GM12878 (cell line): ENCODE results near the gene SLC49A4. TPM values are rescaled to one million over a fixed set of nuclear protein-coding genes. Genes with fewer than 3 reads are reported as not detected.

Experiments used
- ATAC-seq: fragments of 200-7000 bp; cut with Tn5 transposase; 3 replicates; pipeline ENCODE4 v1.9.1; 2020; ENCODE audit warnings: mild to moderate bottlenecking, moderate library complexity
- BruUV-seq: library from RNA; stranded (reverse); fragments of 400-500 nt; replicated peaks from 2 replicates; lab custom pipeline; 2021; lab: Mats Ljungman, UMichigan
- CTCF ChIA-PET: fragments of 300-600 bp; sonication (Branson Sonifier 250); formaldehyde crosslinking; extraction: SDS; loops from one replicate; lab custom pipeline; 2021; ENCODE audit warnings: inconsistent platforms; lab: Yijun Ruan, JAX
- POLR2A ChIA-PET: fragments of 350-600 bp; formaldehyde crosslinking; extraction: SDS; loops from one replicate; lab custom pipeline; 2021; ENCODE audit warnings: inconsistent platforms; lab: Charles Lee
- RAD21 ChIA-PET: fragments of 300-600 bp; sonication (Branson Sonifier 250); formaldehyde crosslinking; loops from one replicate; lab custom pipeline; 2023; ENCODE audit warnings: antibody characterized with exemption; ENCODE audit not compliant: unreplicated experiment; lab: Charles Lee
- SMC1A ChIA-PET: fragments of 300-600 bp; sonication (Branson Sonifier 250); formaldehyde crosslinking; loops from one replicate; lab custom pipeline; 2023; ENCODE audit not compliant: unreplicated experiment, uncharacterized antibody; lab: Charles Lee
- DNase-seq: peaks from one replicate; pipeline ENCODE4 v3.0.0-alpha.2; 2011; ENCODE audit warnings: low read depth, low spot score
- FAIRE-seq: peaks from 3 replicates; lab custom pipeline; 2011; peaks lifted over from hg19 to GRCh38; lab: Jason Lieb, UNC
- H2AFZ ChIP-seq: 2 replicates; pipeline ENCODE4 v1.6.0; 2011; ENCODE audit warnings: low read depth, low read length, control low read depth; ENCODE audit not compliant: control insufficient read depth
- H3K27ac ChIP-seq: 2 replicates; pipeline ENCODE4 v1.5.1; 2011; ENCODE audit warnings: control low read depth; ENCODE audit not compliant: control insufficient read depth, insufficient read depth
- H3K27me3 ChIP-seq, 2 experiments: replicated peaks in 1 of 2; 2 replicates each; pipeline versions ENCODE4 v1.6.0 to v1.6.1; 2011; ENCODE audit warnings: low read length in 1 of 2; ENCODE audit not compliant: control insufficient read depth in 2 of 2, insufficient read depth in 2 of 2
- H3K36me3 ChIP-seq, 2 experiments: 2 replicates each; pipeline ENCODE4 v1.5.1; 2011; ENCODE audit warnings: low read length in 1 of 2; ENCODE audit not compliant: control insufficient read depth in 2 of 2, insufficient read depth in 2 of 2
- H3K4me1 ChIP-seq: 2 replicates; pipeline ENCODE4 v1.6.1; 2011; ENCODE audit warnings: mild to moderate bottlenecking, low read length, moderate library complexity, mixed read lengths; ENCODE audit not compliant: control insufficient read depth, insufficient read depth
- H3K4me2 ChIP-seq: 2 replicates; pipeline ENCODE4 v1.6.0; 2011; ENCODE audit warnings: control low read depth; ENCODE audit not compliant: control insufficient read depth, insufficient read depth
- H3K4me3 ChIP-seq: fragments of 200-600 bp; sonication (generic); 2 replicates; pipeline ENCODE4 v1.5.1; 2016
- H3K79me2 ChIP-seq: 2 replicates; pipeline ENCODE4 v1.6.0; 2011; ENCODE audit warnings: low read length; ENCODE audit not compliant: control insufficient read depth, insufficient read depth
- H3K9ac ChIP-seq: 2 replicates; pipeline ENCODE4 v1.8.0; 2011; ENCODE audit warnings: low read length, control low read depth, mixed read lengths; ENCODE audit not compliant: control insufficient read depth, insufficient read depth
- H3K9me3 ChIP-seq: replicated peaks from 3 replicates; pipeline ENCODE4 v1.5.1; 2011; ENCODE audit warnings: mild to moderate bottlenecking, low read length; ENCODE audit not compliant: control insufficient read depth, insufficient read depth
- H4K20me1 ChIP-seq: 2 replicates; pipeline ENCODE4 v1.6.0; 2011; ENCODE audit not compliant: control insufficient read depth, insufficient read depth
- CBFB ChIP-seq: IDR thresholded peaks from 2 replicates; pipeline ENCODE4 v1.6.1; 2016; ENCODE audit warnings: antibody characterized with exemption, low read depth
- CBX3 ChIP-seq: fragments of 200-600 bp; sonication (generic); IDR thresholded peaks from 2 replicates; pipeline ENCODE4 v1.6.1; 2016; ENCODE audit warnings: low read depth, borderline replicate concordance
- CBX5 ChIP-seq: sonication (generic); IDR thresholded peaks from 2 replicates; pipeline ENCODE4 v1.6.1; 2016; ENCODE audit warnings: low read depth, moderate library complexity, mild to moderate bottlenecking, inconsistent platforms
- HDGF ChIP-seq: fragments of 450-650 bp; IDR thresholded peaks from 2 replicates; pipeline ENCODE4 v1.6.1; 2016; ENCODE audit warnings: antibody characterized with exemption
- IKZF1 ChIP-seq: fragments of 450-650 bp; conservative IDR thresholded peaks from 2 replicates; pipeline ENCODE4 v1.6.1; 2017; ENCODE audit warnings: antibody characterized with exemption, mild to moderate bottlenecking
- MEF2B ChIP-seq: fragments of 450-650 bp; IDR thresholded peaks from 2 replicates; pipeline ENCODE4 v1.6.1; 2018; ENCODE audit warnings: mild to moderate bottlenecking, moderate library complexity; ENCODE audit not compliant: partially characterized antibody, poor library complexity, severe bottlenecking
- PAX5 ChIP-seq: IDR thresholded peaks from 2 replicates; pipeline ENCODE4 v1.6.1; 2011; ENCODE audit warnings: low read depth, low read length, borderline replicate concordance
- POLR2A ChIP-seq: IDR thresholded peaks from 2 replicates; pipeline ENCODE4 v1.6.1; 2011; ENCODE audit warnings: low read depth, mild to moderate bottlenecking, low read length
- POLR2AphosphoS2 ChIP-seq: IDR thresholded peaks from 2 replicates; pipeline ENCODE4 v1.6.1; 2011; ENCODE audit warnings: low read depth, mild to moderate bottlenecking, low read length, improper control_type of control experiment, moderate library complexity
- POLR2AphosphoS5 ChIP-seq: IDR thresholded peaks from 2 replicates; pipeline ENCODE4 v1.6.1; 2011; ENCODE audit warnings: mild to moderate bottlenecking, low read length, inconsistent platforms
- RAD51 ChIP-seq: fragments of 450-650 bp; IDR thresholded peaks from 2 replicates; pipeline ENCODE4 v1.6.1; 2016; ENCODE audit warnings: moderate library complexity, mild to moderate bottlenecking, inconsistent platforms
- RCOR1 ChIP-seq: conservative IDR thresholded peaks from 2 replicates; pipeline ENCODE4 v1.6.1; 2012; ENCODE audit warnings: low read depth, low read length, improper control_type of control experiment
- SRF ChIP-seq, 2 experiments: IDR thresholded peaks; 2 replicates each; pipeline ENCODE4 v1.6.1; 2011; ENCODE audit warnings: low read depth in 2 of 2, low read length in 2 of 2, mild to moderate bottlenecking in 1 of 2, moderate library complexity in 1 of 2
- SUZ12 ChIP-seq: fragments of 200-600 bp; sonication (generic); IDR thresholded peaks from one replicate; pipeline ENCODE4 v1.6.1; 2018; ENCODE audit warnings: antibody characterized with exemption, mild to moderate bottlenecking; ENCODE audit not compliant: unreplicated experiment
- TARDBP ChIP-seq: IDR thresholded peaks from 2 replicates; pipeline ENCODE4 v1.6.1; 2016; ENCODE audit warnings: borderline replicate concordance
- YBX1 ChIP-seq: fragments of 450-650 bp; IDR thresholded peaks from 2 replicates; pipeline ENCODE4 v1.6.1; 2016; ENCODE audit warnings: antibody characterized with exemption
- ZBED1 ChIP-seq: IDR thresholded peaks from 2 replicates; pipeline ENCODE4 v1.6.1; 2016; ENCODE audit warnings: borderline replicate concordance
- ZNF622 ChIP-seq: fragments of 450-650 bp; IDR thresholded peaks from 2 replicates; pipeline ENCODE4 v1.6.1; 2017; ENCODE audit warnings: mild to moderate bottlenecking, inconsistent platforms
- whole genome bisulfite sequencing: methylation state at CpG from one replicate; pipeline ENCODE4 v1.1.6; 2016; ENCODE audit warnings: low lambda C conversion rate; ENCODE audit not compliant: insufficient replicate concordance, insufficient coverage; ENCODE audit errors: missing lambda C conversion rate; 5-methylcytosine and 5-hydroxymethylcytosine counted together
- in situ Hi-C: fragments of 300-500 bp; cut with MboI; formaldehyde crosslinking; loops from 9 replicates; pipeline ENCODE4 v1.14.3; 2018; ENCODE audit warnings: mixed read lengths
- intact Hi-C: fragments of 100-400 bp; cut with micrococcal nuclease; formaldehyde crosslinking; loops from one replicate; pipeline ENCODE4 v1.14.2; 2022; ENCODE audit not compliant: unreplicated experiment
- polyA plus RNA-seq, 11 experiments: library from polyadenylated mRNA; depleted of rRNA in 4 of 11; unstranded in 6 of 11; stranded (reverse) in 5 of 11; fragments of >200 nt; fragmentation: Nextera tagmentation in 4 of 11; fragmentation: Illumina TruSeq in 1 of 11; extraction: Ambion mirVana in 4 of 11; extraction: Trizol in 1 of 11; gene quantifications; 1 replicate in 1 of 11; 2 replicates in 10 of 11; pipeline versions ENCODE4 v1.2.1 to v1.2.3, GENCODE V29; 2011 to 2016; ENCODE audit warnings: inconsistent platforms in 2 of 11, missing spikeins in 2 of 11, low read depth in 1 of 11
- total RNA-seq, 4 experiments: library from RNA; depleted of rRNA in 3 of 4; stranded (reverse); fragments of >200 nt in 3 of 4; fragmentation: Illumina TruSeq in 1 of 4; extraction: Trizol in 1 of 4; gene quantifications; 2 replicates each; pipeline versions ENCODE4 v1.2.1 to v1.2.3, GENCODE V29; 2013 to 2021

The SLC49A4 gene
- total and polyA plus RNA-seq, 10 of the 15 experiments (the other 5 are each of a cell fraction or from before 2014, with no cell fraction given) = 0.48 to 2.2 (median 1.4) TPM

GRCh38 chr3:122766430-122766829, 28.4 kb upstream of the SLC49A4 start (continued):
- TF ChIP-seq CBFB (no peak), HDGF (no peak), SUZ12 (no peak), POLR2AphosphoS5 (no peak), TARDBP (no peak), POLR2AphosphoS2 (no peak), CBX3 (no peak), ZNF622 (no peak), CBX5 (no peak)
- TF ChIP-seq, all 136 proteins: peak for 0

- H3K36me3 ChIP-seq = no peaks in the 10 kb centered on the region
- H3K27me3 ChIP-seq = no peaks in the 10 kb centered on the region
- TF ChIP-seq MEF2B (no peak), SRF (IDR thresholded peaks at IDR 0.05; ENCODE audit: low read depth in 2 of 2, low read length in 2 of 2) (no peak), RCOR1 (no peak), YBX1 (no peak), IKZF1 (no peak), HDGF (no peak), ZBED1 (no peak), PAX5 (no peak), RAD51 (no peak), POLR2A (no peak)
- POLR2A ChIA-PET = no interaction called here
- in situ Hi-C loops (no loop called here), intact Hi-C loops (no loop called here)
- RAD21 ChIA-PET = interaction anchor here (0.6 kb wide), 1 partner anchor 50 kb away, joined by 3 read pairs; no protein-coding TSS in a partner anchor
- H3K4me2 ChIP-seq = no peak overlapping the region
- H3K27ac ChIP-seq = no peak overlapping the region
- SMC1A ChIA-PET = no interaction called here
- no peak for FAIRE-seq
- H3K9ac ChIP-seq = no peak overlapping the region
- CTCF ChIA-PET = no interaction called here
- no peaks in the 10 kb centered on the region for H3K9me3 ChIP-seq
- no peak for ATAC-seq
- 94% methylated on average over 3 of the region's 3 CpGs for WGBS
- no peaks in the 10 kb centered on the region for H3K4me1 ChIP-seq
- H2AFZ ChIP-seq = no peak overlapping the region
- no TSS peak for BruUV-seq
- H4K20me1 ChIP-seq = no peaks in the 10 kb centered on the region
- DNase-seq = no peak
- no peak overlapping the region for H3K4me3 ChIP-seq
- no peaks in the 10 kb centered on the region for H3K79me2 ChIP-seq
Measured at GRCh38 chr3:122767540-122768372, 27.1 kb upstream of the SLC49A4 start.
